Neural cell (in vitro differentiated cells): ENCODE results near the gene RGS17.
"Not testable (repeated sequence)": the region's sequence is repeated elsewhere in the genome, so short reads cannot be mapped to it uniquely, and the experiment has no call there.

Experiments used
- EP300 ChIP-seq: fragments of 450-650 bp; conservative IDR thresholded peaks from 2 replicates; pipeline ENCODE4 v1.6.1; 2014; ENCODE audit warnings: antibody characterized with exemption, mild to moderate bottlenecking, moderate library complexity; ENCODE audit not compliant: poor library complexity, severe bottlenecking
- EZH2 ChIP-seq: fragments of 200-600, 300-800 bp; shearing (Covaris generic), sonication (generic); IDR thresholded peaks from 2 replicates; pipeline ENCODE4 v1.6.1; 2014; ENCODE audit warnings: antibody characterized with exemption, low read length, borderline replicate concordance, mild to moderate bottlenecking; ENCODE audit not compliant: insufficient read depth, poor library complexity, severe bottlenecking
- MXI1 ChIP-seq: fragments of 450-650 bp; conservative IDR thresholded peaks from 2 replicates; pipeline ENCODE4 v1.6.1; 2014; ENCODE audit warnings: antibody characterized with exemption, mild to moderate bottlenecking; ENCODE audit not compliant: poor library complexity, severe bottlenecking
- POLR2AphosphoS5 ChIP-seq: IDR thresholded peaks from 2 replicates; pipeline ENCODE4 v1.6.1; 2012
- RAD21 ChIP-seq: fragments of 450-650 bp; conservative IDR thresholded peaks from 2 replicates; pipeline ENCODE4 v1.6.1; 2014; ENCODE audit warnings: antibody characterized with exemption, mild to moderate bottlenecking, moderate library complexity
- TAF1 ChIP-seq: IDR thresholded peaks from 2 replicates; pipeline ENCODE4 v1.6.1; 2012; ENCODE audit warnings: low read depth
- TF ChIP-seq, protein P1 (sequence below): fragments of 450-650 bp; IDR thresholded peaks from 2 replicates; pipeline ENCODE4 v1.5.1; 2014; ENCODE audit warnings: antibody characterized with exemption, mild to moderate bottlenecking, moderate library complexity; ENCODE audit not compliant: poor library complexity, severe bottlenecking
- TF ChIP-seq, protein P2 (sequence below): IDR thresholded peaks from 2 replicates; pipeline ENCODE4 v1.6.1; 2012; ENCODE audit warnings: borderline replicate concordance

DNA sequence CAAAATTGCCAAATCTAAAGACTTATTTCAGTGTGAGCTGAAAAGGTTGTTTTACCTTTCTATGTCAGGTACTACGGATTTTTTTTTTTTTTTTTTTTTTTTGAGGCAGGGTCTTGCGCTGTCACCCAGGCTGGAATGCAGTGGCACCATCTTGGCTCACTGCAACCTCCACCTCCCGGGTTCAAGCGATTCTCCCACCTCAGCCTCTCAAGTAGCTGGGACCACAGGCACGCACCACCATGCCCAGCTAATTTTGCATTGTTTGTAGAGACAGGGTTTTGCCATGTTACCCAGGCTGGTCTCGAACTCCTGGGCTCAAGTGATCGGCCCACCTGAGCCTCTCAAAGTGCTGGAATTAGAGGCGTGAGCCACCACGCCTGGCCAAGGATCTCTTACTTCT, 130.3 kb downstream of the RGS17 start:
- not testable (repeated sequence) for TF ChIP-seq RAD21, EP300, MXI1, POLR2AphosphoS5, EZH2, TAF1
- TF ChIP-seq, protein P1, sequence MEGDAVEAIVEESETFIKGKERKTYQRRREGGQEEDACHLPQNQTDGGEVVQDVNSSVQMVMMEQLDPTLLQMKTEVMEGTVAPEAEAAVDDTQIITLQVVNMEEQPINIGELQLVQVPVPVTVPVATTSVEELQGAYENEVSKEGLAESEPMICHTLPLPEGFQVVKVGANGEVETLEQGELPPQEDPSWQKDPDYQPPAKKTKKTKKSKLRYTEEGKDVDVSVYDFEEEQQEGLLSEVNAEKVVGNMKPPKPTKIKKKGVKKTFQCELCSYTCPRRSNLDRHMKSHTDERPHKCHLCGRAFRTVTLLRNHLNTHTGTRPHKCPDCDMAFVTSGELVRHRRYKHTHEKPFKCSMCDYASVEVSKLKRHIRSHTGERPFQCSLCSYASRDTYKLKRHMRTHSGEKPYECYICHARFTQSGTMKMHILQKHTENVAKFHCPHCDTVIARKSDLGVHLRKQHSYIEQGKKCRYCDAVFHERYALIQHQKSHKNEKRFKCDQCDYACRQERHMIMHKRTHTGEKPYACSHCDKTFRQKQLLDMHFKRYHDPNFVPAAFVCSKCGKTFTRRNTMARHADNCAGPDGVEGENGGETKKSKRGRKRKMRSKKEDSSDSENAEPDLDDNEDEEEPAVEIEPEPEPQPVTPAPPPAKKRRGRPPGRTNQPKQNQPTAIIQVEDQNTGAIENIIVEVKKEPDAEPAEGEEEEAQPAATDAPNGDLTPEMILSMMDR, result not testable (repeated sequence)
- TF ChIP-seq, protein P2, sequence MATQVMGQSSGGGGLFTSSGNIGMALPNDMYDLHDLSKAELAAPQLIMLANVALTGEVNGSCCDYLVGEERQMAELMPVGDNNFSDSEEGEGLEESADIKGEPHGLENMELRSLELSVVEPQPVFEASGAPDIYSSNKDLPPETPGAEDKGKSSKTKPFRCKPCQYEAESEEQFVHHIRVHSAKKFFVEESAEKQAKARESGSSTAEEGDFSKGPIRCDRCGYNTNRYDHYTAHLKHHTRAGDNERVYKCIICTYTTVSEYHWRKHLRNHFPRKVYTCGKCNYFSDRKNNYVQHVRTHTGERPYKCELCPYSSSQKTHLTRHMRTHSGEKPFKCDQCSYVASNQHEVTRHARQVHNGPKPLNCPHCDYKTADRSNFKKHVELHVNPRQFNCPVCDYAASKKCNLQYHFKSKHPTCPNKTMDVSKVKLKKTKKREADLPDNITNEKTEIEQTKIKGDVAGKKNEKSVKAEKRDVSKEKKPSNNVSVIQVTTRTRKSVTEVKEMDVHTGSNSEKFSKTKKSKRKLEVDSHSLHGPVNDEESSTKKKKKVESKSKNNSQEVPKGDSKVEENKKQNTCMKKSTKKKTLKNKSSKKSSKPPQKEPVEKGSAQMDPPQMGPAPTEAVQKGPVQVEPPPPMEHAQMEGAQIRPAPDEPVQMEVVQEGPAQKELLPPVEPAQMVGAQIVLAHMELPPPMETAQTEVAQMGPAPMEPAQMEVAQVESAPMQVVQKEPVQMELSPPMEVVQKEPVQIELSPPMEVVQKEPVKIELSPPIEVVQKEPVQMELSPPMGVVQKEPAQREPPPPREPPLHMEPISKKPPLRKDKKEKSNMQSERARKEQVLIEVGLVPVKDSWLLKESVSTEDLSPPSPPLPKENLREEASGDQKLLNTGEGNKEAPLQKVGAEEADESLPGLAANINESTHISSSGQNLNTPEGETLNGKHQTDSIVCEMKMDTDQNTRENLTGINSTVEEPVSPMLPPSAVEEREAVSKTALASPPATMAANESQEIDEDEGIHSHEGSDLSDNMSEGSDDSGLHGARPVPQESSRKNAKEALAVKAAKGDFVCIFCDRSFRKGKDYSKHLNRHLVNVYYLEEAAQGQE, result not testable (repeated sequence)
